HG03039 (cell line): ENCODE results near the gene DKC1.
"Not testable (repeated sequence)": the region's sequence is repeated elsewhere in the genome, so short reads cannot be mapped to it uniquely, and the experiment has no call there.

Experiments used
- ATAC-seq: cut with Tn5 transposase; IDR thresholded peaks from one replicate; pipeline ENCODE4 v1.9.1; 2021; ENCODE audit warnings: mild to moderate bottlenecking, moderate library complexity; ENCODE audit not compliant: unreplicated experiment

The DKC1 gene

GRCh38 chrX:154817048-154817618 is 54.5 kb downstream of the DKC1 start:
- not testable (repeated sequence) for ATAC-seq

GRCh38 chrX:154818916-154819770 is 56.5 kb downstream of the DKC1 start:
- no peak for ATAC-seq

- no peak for ATAC-seq
These were observed 57.2 kb downstream of the DKC1 start for GRCh38 chrX:154819771-154820341.

GRCh38 chrX:154821523-154821922 is 58.9 kb downstream of the DKC1 start:
- no peak for ATAC-seq

- no peak for ATAC-seq
These were observed 59.4 kb downstream of the DKC1 start for GRCh38 chrX:154822029-154822428.

- ATAC-seq: no peak
These were observed 62.0 kb downstream of the DKC1 start for GRCh38 chrX:154824638-154825037.

GRCh38 chrX:154825586-154825985 is 62.9 kb downstream of the DKC1 start:
- ATAC-seq: not testable (repeated sequence)
